Measurements from ENCODE around the gene BAIAP2L1. TPM values are rescaled to one million over a fixed set of nuclear protein-coding genes. Genes with fewer than 3 reads are reported as not detected.

The BAIAP2L1 gene
- total RNA-seq, 4 donors from 2014 or later: 1.0 to 4.3 (median 2.1) TPM; not detected in 1

DNA sequence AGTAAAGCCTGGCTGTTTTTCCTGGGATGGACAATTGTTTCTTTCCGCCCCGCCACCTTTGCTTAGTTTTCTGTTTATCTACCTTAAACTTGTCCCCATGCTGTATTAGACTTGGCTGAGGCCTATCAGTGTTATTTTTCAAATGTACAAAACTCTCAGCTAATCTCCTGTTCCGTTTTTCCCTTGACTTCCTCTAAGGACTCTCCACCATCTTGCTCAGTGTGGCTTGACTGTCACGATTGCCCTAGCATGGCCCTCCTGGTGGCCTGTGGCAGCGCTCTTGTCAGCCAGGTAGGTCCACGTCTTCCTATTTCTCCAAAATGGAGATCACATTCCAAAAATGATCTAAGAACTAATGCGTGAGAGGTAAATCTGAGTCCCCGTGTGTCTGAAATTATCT lies 36.7 kb downstream of the BAIAP2L1 start:
- Histone ChIP-seq H3K4me1 (no peaks in the 10 kb centered on the region), H3K27ac (no peak overlapping the region), H3K36me3 (no peaks in the 10 kb centered on the region), H3K27me3 (no peaks in the 10 kb centered on the region), H3K4me3 (no peak overlapping the region), H3K9me3 (no peaks in the 10 kb centered on the region)
- intact Hi-C loops (cut with DNase I; ENCODE audit: low total_unique reads): no loop called here
- no peak for DNase-seq
- TF ChIP-seq, protein P1, sequence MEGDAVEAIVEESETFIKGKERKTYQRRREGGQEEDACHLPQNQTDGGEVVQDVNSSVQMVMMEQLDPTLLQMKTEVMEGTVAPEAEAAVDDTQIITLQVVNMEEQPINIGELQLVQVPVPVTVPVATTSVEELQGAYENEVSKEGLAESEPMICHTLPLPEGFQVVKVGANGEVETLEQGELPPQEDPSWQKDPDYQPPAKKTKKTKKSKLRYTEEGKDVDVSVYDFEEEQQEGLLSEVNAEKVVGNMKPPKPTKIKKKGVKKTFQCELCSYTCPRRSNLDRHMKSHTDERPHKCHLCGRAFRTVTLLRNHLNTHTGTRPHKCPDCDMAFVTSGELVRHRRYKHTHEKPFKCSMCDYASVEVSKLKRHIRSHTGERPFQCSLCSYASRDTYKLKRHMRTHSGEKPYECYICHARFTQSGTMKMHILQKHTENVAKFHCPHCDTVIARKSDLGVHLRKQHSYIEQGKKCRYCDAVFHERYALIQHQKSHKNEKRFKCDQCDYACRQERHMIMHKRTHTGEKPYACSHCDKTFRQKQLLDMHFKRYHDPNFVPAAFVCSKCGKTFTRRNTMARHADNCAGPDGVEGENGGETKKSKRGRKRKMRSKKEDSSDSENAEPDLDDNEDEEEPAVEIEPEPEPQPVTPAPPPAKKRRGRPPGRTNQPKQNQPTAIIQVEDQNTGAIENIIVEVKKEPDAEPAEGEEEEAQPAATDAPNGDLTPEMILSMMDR (IDR thresholded peaks at IDR 0.05): no peak
- no peak for TF ChIP-seq POLR2A (IDR thresholded peaks at IDR 0.05)

DNA sequence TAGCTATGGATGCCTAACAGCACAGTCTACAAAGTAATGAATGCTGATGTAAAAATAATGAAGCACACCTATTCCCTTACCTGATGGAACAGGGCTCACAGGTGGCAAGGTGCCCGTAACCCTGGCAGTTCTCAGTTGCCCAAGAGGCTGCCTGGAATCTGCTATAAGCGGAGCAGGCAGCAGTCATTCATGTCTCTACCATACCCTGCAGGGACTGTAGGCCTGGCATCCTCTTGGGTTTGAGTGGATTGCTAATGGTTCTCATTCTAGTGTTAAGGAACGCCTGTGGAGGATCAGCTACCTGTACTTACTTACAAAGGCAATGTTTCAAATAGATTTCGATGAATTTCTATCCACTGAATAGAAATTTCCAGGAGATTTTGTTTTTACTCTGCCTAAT lies 38.4 kb downstream of the BAIAP2L1 start:
- DNase-seq: no peak
- no peaks in the 10 kb centered on the region for H3K27me3 ChIP-seq
- no peak overlapping the region for H3K4me3 ChIP-seq
- no peaks in the 10 kb centered on the region for H3K36me3 ChIP-seq
- H3K27ac ChIP-seq: no peak overlapping the region
- H3K4me1 ChIP-seq: no peaks in the 10 kb centered on the region
- no peaks in the 10 kb centered on the region for H3K9me3 ChIP-seq
- intact Hi-C loops (cut with DNase I; ENCODE audit: low total_unique reads): no loop called here
- TF ChIP-seq, protein P1 (IDR thresholded peaks at IDR 0.05): no peak
- TF ChIP-seq POLR2A (IDR thresholded peaks at IDR 0.05): no peak

DNA sequence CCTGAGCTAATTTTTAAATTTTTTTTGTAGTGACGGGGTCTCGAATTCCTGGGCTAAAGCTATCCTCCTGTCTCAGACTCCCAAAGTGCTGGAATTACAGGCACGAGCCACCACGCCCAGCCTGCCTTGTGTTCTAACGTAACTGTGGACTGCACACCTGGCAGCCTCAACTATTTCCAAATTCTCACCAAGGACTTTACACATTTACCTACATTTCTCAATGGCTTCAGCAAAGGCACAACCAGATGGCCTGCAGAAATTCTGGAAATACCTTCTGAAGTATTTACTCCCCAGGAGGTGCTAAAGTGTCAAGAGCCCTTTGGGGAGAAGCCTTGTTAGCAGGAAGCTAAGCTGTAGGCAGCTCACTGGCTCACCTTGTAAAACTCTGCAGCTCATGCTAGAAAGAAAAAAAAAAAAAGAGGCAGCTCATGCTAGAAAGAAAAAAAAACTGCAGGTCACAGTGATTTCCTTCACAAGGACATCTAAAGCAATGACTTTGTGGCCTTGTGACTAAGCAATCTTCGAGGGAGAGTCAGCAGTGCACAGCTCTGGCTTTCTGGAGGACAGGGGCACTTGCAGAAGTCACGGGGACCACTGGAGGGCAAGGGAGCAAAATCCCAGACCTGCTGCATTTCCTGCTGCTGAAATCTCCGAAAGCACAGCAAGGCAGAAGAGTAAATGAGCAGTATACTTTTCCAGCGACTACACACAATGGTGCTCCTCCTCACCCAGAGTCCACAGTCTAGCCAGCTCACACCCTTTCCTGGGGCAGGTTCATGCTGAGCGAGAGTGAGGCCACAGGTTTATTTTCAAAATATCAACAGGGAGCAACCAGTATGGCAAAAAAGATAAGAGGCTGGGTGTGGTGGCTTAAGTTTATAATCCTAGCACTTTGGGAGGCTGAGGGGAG lies 40.4 kb downstream of the BAIAP2L1 start:
- no peaks in the 10 kb centered on the region for H3K36me3 ChIP-seq
- no peaks in the 10 kb centered on the region for H3K4me1 ChIP-seq
- no peak for TF ChIP-seq POLR2A (IDR thresholded peaks at IDR 0.05)
- no peaks in the 10 kb centered on the region for H3K27me3 ChIP-seq
- intact Hi-C loops (cut with DNase I; ENCODE audit: low total_unique reads): no loop called here
- no peak for DNase-seq
- H3K27ac ChIP-seq: no peak overlapping the region
- no peaks in the 10 kb centered on the region for H3K9me3 ChIP-seq
- H3K4me3 ChIP-seq: no peak overlapping the region

DNA sequence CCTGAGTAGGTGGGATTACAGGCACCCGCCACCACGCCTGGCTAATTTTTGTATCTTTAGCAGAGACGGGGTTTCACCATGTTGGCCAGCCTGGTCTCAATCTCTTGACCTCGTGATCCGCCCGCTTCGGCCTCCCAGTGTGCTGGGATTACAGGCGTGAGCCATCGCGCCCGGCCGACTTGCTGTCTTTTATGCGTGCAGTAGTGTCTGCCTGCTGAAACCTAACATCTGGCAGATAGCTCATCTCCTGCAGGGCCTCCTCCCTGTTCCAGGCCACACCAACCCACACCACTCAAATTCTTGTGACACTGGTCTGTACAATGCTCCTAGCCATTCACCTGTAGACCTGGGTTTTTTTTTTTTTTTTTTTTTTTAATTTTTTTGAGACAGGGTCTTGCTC lies 41.5 kb downstream of the BAIAP2L1 start:
- TF ChIP-seq, protein P1 (IDR thresholded peaks at IDR 0.05): no peak
- TF ChIP-seq POLR2A (IDR thresholded peaks at IDR 0.05): no peak
- DNase-seq: no peak
- Histone ChIP-seq H3K4me1 (no peaks in the 10 kb centered on the region), H3K27ac (no peak overlapping the region), H3K27me3 (no peaks in the 10 kb centered on the region), H3K36me3 (no peaks in the 10 kb centered on the region), H3K9me3 (no peaks in the 10 kb centered on the region), H3K4me3 (no peak overlapping the region)
- intact Hi-C loops (cut with DNase I; ENCODE audit: low total_unique reads): no loop called here

DNA sequence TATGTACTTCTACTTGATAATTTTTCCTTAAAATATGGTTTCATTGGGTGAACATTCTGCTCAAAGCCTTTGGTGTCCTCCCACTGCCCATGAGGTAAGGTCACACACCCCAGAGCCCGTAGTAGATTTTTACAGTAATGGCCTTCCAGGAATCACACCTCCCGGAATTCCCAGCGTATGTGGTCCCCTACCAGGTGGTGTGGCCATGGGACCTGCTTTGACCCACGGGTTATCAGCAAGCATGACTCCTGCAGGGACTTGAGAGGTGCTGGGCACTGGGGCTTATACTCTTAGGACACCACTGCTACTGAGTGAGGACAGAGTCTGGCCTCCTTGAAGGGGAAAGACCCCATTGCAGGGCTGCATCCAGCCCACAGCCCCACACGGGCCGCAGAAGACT lies 42.2 kb downstream of the BAIAP2L1 start:
- intact Hi-C loops (cut with DNase I; ENCODE audit: low total_unique reads): no loop called here
- Histone ChIP-seq H3K36me3 (no peaks in the 10 kb centered on the region), H3K4me1 (no peaks in the 10 kb centered on the region), H3K4me3 (no peak overlapping the region), H3K27me3 (no peaks in the 10 kb centered on the region), H3K9me3 (no peaks in the 10 kb centered on the region), H3K27ac (no peak overlapping the region)
- TF ChIP-seq, protein P1 (IDR thresholded peaks at IDR 0.05): no peak
- TF ChIP-seq POLR2A (IDR thresholded peaks at IDR 0.05): no peak
- no peak for DNase-seq

All from uterus (tissue), 4 donors.